C4-2B (cell line): Measurements from ENCODE around the gene EEF1G.

Source experiments
- ZFX ChIP-seq: fragments of 450-650 bp; IDR thresholded peaks from 2 replicates; pipeline ENCODE4 v1.6.1; 2017
- TF ChIP-seq, protein P1 (sequence below): fragments of 450-650 bp; conservative IDR thresholded peaks from 2 replicates; pipeline ENCODE4 v1.5.1; 2017; ENCODE audit warnings: mild to moderate bottlenecking

DNA sequence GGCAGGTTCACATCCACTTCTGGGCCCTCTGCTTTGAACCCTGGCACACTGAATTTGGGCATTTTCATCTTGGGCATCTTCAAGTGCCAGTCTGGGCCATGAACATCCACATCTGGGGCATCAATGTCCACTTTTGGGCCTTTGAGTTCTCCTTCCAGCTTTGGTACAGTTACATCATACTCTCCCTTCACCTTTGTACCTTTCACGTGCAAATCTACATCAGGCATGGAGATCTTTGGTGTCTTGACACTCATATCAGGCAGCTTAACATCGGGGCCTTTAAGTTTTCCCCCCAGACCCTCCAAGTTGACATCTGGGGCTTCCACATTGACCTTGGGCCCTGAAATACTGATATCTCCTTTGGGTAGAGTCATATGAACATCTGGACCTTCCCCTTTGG, 41.6 kb downstream of the EEF1G start:
- TF ChIP-seq, protein P1, sequence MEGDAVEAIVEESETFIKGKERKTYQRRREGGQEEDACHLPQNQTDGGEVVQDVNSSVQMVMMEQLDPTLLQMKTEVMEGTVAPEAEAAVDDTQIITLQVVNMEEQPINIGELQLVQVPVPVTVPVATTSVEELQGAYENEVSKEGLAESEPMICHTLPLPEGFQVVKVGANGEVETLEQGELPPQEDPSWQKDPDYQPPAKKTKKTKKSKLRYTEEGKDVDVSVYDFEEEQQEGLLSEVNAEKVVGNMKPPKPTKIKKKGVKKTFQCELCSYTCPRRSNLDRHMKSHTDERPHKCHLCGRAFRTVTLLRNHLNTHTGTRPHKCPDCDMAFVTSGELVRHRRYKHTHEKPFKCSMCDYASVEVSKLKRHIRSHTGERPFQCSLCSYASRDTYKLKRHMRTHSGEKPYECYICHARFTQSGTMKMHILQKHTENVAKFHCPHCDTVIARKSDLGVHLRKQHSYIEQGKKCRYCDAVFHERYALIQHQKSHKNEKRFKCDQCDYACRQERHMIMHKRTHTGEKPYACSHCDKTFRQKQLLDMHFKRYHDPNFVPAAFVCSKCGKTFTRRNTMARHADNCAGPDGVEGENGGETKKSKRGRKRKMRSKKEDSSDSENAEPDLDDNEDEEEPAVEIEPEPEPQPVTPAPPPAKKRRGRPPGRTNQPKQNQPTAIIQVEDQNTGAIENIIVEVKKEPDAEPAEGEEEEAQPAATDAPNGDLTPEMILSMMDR, result no peak
- no peak for TF ChIP-seq ZFX
